ENCODE data around the gene MGAT4A.

The MGAT4A gene

DNA sequence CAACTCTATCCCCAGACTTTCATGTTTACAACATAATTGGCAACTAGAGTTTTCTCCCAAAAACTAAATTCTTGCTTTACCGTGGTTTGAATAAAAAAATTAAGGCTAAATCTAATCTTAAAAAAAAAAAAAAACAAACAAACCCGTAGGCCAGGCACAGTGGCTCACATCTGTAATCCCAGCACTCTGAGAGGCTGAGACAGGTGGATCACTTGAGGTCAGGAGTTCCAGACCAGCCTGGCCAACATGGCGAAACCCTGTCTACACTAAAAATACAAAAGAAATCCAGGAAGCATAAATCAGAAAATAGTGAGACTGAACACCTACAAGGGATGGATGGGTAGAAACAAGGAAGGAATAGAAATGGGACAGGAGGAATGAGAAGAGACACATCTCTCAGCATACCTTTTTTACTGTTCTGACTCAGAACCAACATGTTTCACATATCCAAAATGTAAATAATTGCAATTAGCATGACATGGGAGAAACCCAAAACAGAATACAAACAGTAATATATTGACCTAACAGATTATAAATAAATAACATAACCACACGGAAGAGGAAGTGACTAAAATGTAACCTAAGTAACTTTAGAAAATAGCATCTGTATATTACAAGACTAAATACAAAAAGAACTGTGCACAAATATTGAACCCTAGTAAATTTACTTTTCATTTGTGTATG is 17.5 kb downstream of the MGAT4A start:
- no peak overlapping the region for H3K4me3 ChIP-seq (replicated peaks in 1 of 2; ENCODE audit: low read depth in 2 of 2, low read length in 2 of 2)

DNA sequence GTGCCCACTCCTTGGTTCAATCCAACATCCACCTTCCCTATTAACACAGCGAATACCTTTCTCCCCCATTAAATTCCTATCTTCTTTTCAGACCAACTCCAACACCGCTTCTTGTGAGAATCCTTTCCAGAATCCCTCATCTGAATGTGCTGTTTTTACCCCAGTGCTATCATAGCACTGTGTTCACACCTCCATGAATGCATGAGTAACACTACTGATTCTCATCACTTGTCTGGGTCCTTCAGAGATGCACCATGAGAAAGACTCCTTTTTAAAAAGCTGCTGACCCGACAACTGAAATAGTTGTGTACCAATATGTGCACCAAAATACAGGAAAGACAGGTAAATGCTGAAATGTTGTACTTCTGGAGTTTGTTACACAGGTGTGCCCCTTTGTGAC is 18.8 kb downstream of the MGAT4A start:
- TF ChIP-seq, protein P1, sequence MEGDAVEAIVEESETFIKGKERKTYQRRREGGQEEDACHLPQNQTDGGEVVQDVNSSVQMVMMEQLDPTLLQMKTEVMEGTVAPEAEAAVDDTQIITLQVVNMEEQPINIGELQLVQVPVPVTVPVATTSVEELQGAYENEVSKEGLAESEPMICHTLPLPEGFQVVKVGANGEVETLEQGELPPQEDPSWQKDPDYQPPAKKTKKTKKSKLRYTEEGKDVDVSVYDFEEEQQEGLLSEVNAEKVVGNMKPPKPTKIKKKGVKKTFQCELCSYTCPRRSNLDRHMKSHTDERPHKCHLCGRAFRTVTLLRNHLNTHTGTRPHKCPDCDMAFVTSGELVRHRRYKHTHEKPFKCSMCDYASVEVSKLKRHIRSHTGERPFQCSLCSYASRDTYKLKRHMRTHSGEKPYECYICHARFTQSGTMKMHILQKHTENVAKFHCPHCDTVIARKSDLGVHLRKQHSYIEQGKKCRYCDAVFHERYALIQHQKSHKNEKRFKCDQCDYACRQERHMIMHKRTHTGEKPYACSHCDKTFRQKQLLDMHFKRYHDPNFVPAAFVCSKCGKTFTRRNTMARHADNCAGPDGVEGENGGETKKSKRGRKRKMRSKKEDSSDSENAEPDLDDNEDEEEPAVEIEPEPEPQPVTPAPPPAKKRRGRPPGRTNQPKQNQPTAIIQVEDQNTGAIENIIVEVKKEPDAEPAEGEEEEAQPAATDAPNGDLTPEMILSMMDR (IDR thresholded peaks at IDR 0.05; ENCODE audit: low read depth, low read length) = no peak
- DNase-seq (ENCODE audit: low read depth in 2 of 2) = no peak
- H3K4me3 ChIP-seq (replicated peaks in 1 of 2; ENCODE audit: low read depth in 2 of 2, low read length in 2 of 2) = no peak overlapping the region

More for the DNA sequence above, 17.5 kb downstream of the MGAT4A start:
- TF ChIP-seq, protein P1 (IDR thresholded peaks at IDR 0.05; ENCODE audit: low read depth, low read length) = no peak
- DNase-seq (ENCODE audit: low read depth in 2 of 2) = no peak

DNA sequence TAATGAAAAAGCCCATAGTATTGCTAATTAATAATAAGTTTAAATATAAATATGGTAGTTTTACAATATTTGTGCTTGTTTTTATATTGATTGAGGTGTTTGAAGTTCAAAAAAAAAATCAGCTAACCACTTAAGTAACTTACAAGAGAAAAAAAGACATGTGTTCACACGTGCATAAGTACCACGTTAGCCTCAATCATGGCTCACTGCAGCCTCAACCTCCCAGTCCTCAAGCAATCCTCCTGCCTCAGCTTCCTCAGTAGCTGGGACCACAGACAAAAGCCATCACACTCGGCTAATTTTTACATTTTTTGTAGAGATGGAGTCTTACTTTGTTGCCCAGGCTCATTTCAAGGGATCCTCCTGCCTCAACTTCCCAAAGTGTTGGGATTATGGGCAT is 19.4 kb downstream of the MGAT4A start:
- no peak overlapping the region for H3K4me3 ChIP-seq (replicated peaks in 1 of 2; ENCODE audit: low read depth in 2 of 2, low read length in 2 of 2)
- no peak for DNase-seq (ENCODE audit: low read depth in 2 of 2)
- TF ChIP-seq, protein P1 (IDR thresholded peaks at IDR 0.05; ENCODE audit: low read depth, low read length) = no peak

DNA sequence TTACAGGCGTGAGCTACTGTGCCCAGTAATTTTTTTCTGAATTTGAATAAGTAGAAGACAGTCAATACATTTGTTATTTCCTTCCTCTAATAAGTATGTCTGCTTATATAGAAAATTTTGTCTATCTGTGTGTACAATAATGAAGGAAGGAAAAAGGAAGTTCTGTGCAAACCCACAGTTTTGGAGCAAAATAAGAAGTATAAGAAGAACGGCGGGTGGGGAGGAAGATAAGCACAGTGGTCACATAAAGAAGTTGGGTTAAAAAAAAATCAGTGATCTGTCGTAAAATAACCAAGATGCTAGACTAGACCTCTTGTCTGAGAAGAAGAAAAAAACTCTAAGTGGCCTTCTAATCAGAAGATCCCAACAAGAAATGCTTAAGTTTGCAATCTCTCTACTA is 20.2 kb downstream of the MGAT4A start:
- H3K4me3 ChIP-seq (replicated peaks in 1 of 2; ENCODE audit: low read depth in 2 of 2, low read length in 2 of 2) = no peak overlapping the region
- TF ChIP-seq, protein P1 (IDR thresholded peaks at IDR 0.05; ENCODE audit: low read depth, low read length) = no peak
- no peak for DNase-seq (ENCODE audit: low read depth in 2 of 2)

DNA sequence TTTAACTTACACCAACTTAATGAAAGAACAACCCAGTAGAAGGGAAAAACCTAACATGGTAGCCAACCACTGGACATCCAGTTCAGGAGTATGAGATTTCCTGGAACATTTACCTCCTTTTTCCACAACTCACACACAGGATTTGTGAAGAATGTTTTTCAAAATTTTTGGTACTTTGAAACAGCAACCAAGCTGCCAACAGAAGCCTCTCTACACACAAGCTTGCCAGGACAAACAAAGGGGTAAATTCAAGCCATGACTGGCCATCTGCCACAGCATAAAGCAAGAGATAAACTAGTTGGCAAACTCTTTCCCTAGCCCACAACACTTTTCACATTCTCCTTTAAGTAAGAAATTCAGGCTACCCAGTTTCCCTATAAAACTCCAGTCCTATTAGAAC is 21.4 kb downstream of the MGAT4A start:
- TF ChIP-seq, protein P1 (IDR thresholded peaks at IDR 0.05; ENCODE audit: low read depth, low read length) = no peak
- peak in 1 of 2 donors; percentile 61 for DNase-seq (ENCODE audit: low read depth in 2 of 2)
- no peak overlapping the region for H3K4me3 ChIP-seq (replicated peaks in 1 of 2; ENCODE audit: low read depth in 2 of 2, low read length in 2 of 2)

DNA sequence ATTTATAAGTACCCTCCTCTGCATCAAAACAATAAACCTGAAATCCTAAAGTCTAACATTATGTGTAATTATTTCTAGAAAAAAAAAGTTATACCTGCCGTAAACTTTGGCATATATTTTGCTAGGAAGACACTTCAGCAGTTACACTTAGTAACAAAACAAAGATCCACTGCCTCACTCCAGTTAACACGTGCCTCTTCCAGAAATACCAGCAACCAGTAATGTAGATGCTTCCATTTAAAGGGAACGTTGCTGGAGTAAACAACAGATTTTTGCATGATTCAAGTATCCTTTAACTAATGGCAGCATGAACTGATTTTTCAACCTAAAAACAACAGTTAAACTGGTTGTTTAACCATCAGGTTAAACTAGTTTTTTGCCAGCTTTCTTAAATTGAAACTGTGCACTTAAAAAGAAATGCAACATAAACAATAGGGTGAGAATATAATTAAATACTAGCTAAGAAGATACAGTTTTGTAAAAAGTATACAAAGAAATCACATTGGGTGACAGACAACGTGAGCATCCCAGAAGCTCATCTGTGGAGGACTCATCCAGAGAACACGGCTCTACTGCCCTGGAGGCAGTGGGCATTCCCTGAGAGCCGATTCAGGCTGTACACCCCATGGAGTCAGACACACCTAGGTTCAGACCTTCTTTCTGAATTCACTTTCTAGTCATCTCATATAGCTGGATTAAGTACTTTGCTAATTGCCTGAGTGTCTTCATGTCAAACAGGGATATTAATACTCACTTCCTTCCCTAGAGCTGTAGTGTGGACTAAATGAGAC is 22.3 kb downstream of the MGAT4A start:
- DNase-seq (ENCODE audit: low read depth in 2 of 2) = no peak
- TF ChIP-seq, protein P1 (IDR thresholded peaks at IDR 0.05; ENCODE audit: low read depth, low read length) = no peak

More for the DNA sequence above, 22.3 kb downstream of the MGAT4A start:
- H3K4me3 ChIP-seq (replicated peaks in 1 of 2; ENCODE audit: low read depth in 2 of 2, low read length in 2 of 2) = no peak overlapping the region

Measured in cardiac fibroblast (primary cell).